A673 (cell line): Measurements from ENCODE around the gene CAPN10. TPM values are rescaled to one million over a fixed set of nuclear protein-coding genes. Genes with fewer than 3 reads are reported as not detected.

Experiments used
- BruUV-seq: library from RNA; stranded (reverse); fragments of 400-500 nt; replicated peaks from 2 replicates; lab custom pipeline; 2021; lab: Mats Ljungman, UMichigan
- CTCF ChIA-PET: fragments of 300-600 bp; sonication (Branson Sonifier 250); formaldehyde crosslinking; loops from one replicate; lab custom pipeline; 2022; ENCODE audit warnings: antibody characterized with exemption; lab: Charles Lee
- POLR2A ChIA-PET: fragments of 300-600 bp; sonication (Branson Sonifier 250); formaldehyde crosslinking; loops from one replicate; lab custom pipeline; 2022; ENCODE audit warnings: antibody characterized with exemption; ENCODE audit not compliant: low non-redundant PET; lab: Charles Lee
- DNase-seq: peaks from one replicate; pipeline ENCODE4 v3.0.0-alpha.2; 2015; ENCODE audit warnings: low spot score
- H3K27ac ChIP-seq: fragments of 200-600 bp; sonication (generic); 2 replicates; pipeline ENCODE4 v1.5.1; 2016; ENCODE audit warnings: mixed run types, low read depth, mild to moderate bottlenecking, mixed read lengths, antibody characterized with exemption, low read length; ENCODE audit not compliant: poor library complexity, severe bottlenecking
- H3K27me3 ChIP-seq: fragments of 200-600 bp; sonication (generic); replicated peaks from 2 replicates; pipeline ENCODE4 v1.6.1; 2017; ENCODE audit warnings: mixed run types, low read depth, mild to moderate bottlenecking, mixed read lengths, antibody characterized with exemption, low read length; ENCODE audit not compliant: insufficient read depth, poor library complexity
- H3K36me3 ChIP-seq: fragments of 200-600 bp; sonication (generic); 2 replicates; pipeline ENCODE4 v1.6.1; 2016; ENCODE audit warnings: mixed run types, mild to moderate bottlenecking, mixed read lengths, antibody characterized with exemption, low read length; ENCODE audit not compliant: insufficient read depth, poor library complexity, severe bottlenecking
- H3K4me1 ChIP-seq: fragments of 200-600 bp; sonication (generic); 2 replicates; pipeline ENCODE4 v1.6.1; 2017; ENCODE audit warnings: mixed run types, mild to moderate bottlenecking, mixed read lengths, antibody characterized with exemption, low read length; ENCODE audit not compliant: insufficient read depth, poor library complexity, severe bottlenecking
- H3K4me3 ChIP-seq: fragments of 200-600 bp; sonication (generic); 2 replicates; pipeline ENCODE4 v1.5.1; 2016; ENCODE audit warnings: low read depth, mixed run types, mild to moderate bottlenecking, mixed read lengths, low read length; ENCODE audit not compliant: poor library complexity, severe bottlenecking
- H3K9me3 ChIP-seq: fragments of 200-600 bp; sonication (generic); 2 replicates; pipeline ENCODE4 v1.6.1; 2016; ENCODE audit warnings: mixed run types, low read depth, mild to moderate bottlenecking, mixed read lengths, antibody characterized with exemption, low read length; ENCODE audit not compliant: poor library complexity, severe bottlenecking
- CTCF ChIP-seq: fragments of 300-800, 200-600 bp; sonication (generic); conservative IDR thresholded peaks from 2 replicates; pipeline ENCODE4 v1.5.1; 2017; ENCODE audit warnings: low read depth, mild to moderate bottlenecking, antibody characterized with exemption, low read length, moderate library complexity, mixed read lengths
- EZH2 ChIP-seq: fragments of 200-600 bp; sonication (generic); IDR thresholded peaks from 2 replicates; pipeline ENCODE4 v1.6.1; 2017; ENCODE audit warnings: borderline replicate concordance, low read depth, mild to moderate bottlenecking, mixed read lengths, antibody characterized with exemption, low read length; ENCODE audit not compliant: poor library complexity, severe bottlenecking
- intact Hi-C: fragments of 100-400 bp; cut with micrococcal nuclease; formaldehyde crosslinking; loops from one replicate; pipeline ENCODE4 v1.10.0; 2022; ENCODE audit not compliant: unreplicated experiment
- total RNA-seq: library from RNA; stranded (reverse); gene quantifications from 2 replicates; pipeline ENCODE4 v1.2.3, GENCODE V29; 2021

The CAPN10 gene
- total RNA-seq, 1 experiment from 2014 or later = 43.5 TPM

GRCh38 chr2:240579771-240580614 is 6.5 kb upstream of the CAPN10 start:
- Histone ChIP-seq H3K4me1 (peaks cover 4% of the 10 kb centered on the region), H3K4me3 (no peak overlapping the region), H3K27ac (no peak overlapping the region), H3K36me3 (peaks cover 15% of the 10 kb centered on the region), H3K9me3 (no peaks in the 10 kb centered on the region), H3K27me3 (no peaks in the 10 kb centered on the region)
- intact Hi-C loops = no loop called here
- BruUV-seq = no TSS peak
- POLR2A ChIA-PET = no interaction called here
- CTCF ChIA-PET = no interaction called here
- no peak for TF ChIP-seq EZH2
- no peak for TF ChIP-seq CTCF
- DNase-seq = no peak

GRCh38 chr2:240581811-240582210 is 4.7 kb upstream of the CAPN10 start:
- ChIA-PET CTCF (no interaction called here), POLR2A (no interaction called here)
- Histone ChIP-seq H3K4me1 (peaks cover 7% of the 10 kb centered on the region), H3K9me3 (no peaks in the 10 kb centered on the region), H3K36me3 (peaks cover 11% of the 10 kb centered on the region), H3K27ac (no peak overlapping the region), H3K27me3 (no peaks in the 10 kb centered on the region), H3K4me3 (no peak overlapping the region)
- DNase-seq = no peak
- BruUV-seq = no TSS peak
- TF ChIP-seq CTCF = no peak
- no peak for TF ChIP-seq EZH2
- intact Hi-C loops = no loop called here

GRCh38 chr2:240582781-240583180 is 3.8 kb upstream of the CAPN10 start:
- no peak overlapping the region for H3K4me3 ChIP-seq
- peaks cover 10% of the 10 kb centered on the region for H3K4me1 ChIP-seq
- H3K9me3 ChIP-seq = no peaks in the 10 kb centered on the region
- TF ChIP-seq EZH2 = no peak
- TF ChIP-seq CTCF = no peak
- H3K36me3 ChIP-seq = peaks cover 8% of the 10 kb centered on the region
- POLR2A ChIA-PET = no interaction called here
- no peaks in the 10 kb centered on the region for H3K27me3 ChIP-seq
- intact Hi-C loops = no loop called here
- no peak overlapping the region for H3K27ac ChIP-seq
- no TSS peak for BruUV-seq
- no peak for DNase-seq
- CTCF ChIA-PET = no interaction called here
